SH-SY5Y (cell line): Measurements from ENCODE around the gene UBN1.

Source experiments
- GATA2 ChIP-seq: IDR thresholded peaks from 2 replicates; pipeline ENCODE4 v1.6.1; 2011; ENCODE audit warnings: mild to moderate bottlenecking, low read depth, low read length
- GATA3 ChIP-seq: IDR thresholded peaks from 2 replicates; pipeline ENCODE4 v1.6.1; 2011; ENCODE audit warnings: low read depth, mild to moderate bottlenecking, low read length, moderate library complexity

GRCh38 chr16:4890686-4891085 lies 43.4 kb downstream of the UBN1 start:
- TF ChIP-seq GATA2 (no peak), GATA3 (no peak)
